T-helper 1 cell (primary cell): ENCODE measurements around the gene SPAG5.
A peak's percentile ranks its signal among the peaks of the same experiment; 100 is the strongest.
"Not testable (repeated sequence)": the region's sequence is repeated elsewhere in the genome, so short reads cannot be mapped to it uniquely, and the experiment has no call there.

ENCODE experiments used
- DNase-seq, 5 donors: peaks; one replicate each; pipeline ENCODE4 v3.0.0-alpha.2; 2012 to 2020

The SPAG5 gene

DNA sequence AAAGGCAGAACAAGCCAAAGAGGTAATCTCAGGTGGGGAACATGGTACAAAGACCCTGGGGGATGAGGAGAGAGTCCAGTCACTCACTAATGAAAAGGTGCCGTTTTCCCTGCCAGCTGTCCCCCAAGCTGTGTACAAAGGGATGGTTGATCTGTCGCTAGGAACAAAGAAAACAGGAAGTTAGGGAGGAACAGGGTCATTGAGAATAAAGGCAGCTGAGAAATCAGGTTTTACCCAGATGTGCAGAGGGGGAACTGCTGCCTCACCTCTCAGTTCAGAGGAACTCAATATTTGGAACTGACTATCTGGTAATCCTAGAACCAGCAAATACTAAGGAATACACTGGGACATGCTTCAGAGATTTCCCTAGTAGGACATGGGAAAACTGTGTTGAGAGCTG is 13.7 kb upstream of the SPAG5 start:
- DNase-seq: no peak

DNA sequence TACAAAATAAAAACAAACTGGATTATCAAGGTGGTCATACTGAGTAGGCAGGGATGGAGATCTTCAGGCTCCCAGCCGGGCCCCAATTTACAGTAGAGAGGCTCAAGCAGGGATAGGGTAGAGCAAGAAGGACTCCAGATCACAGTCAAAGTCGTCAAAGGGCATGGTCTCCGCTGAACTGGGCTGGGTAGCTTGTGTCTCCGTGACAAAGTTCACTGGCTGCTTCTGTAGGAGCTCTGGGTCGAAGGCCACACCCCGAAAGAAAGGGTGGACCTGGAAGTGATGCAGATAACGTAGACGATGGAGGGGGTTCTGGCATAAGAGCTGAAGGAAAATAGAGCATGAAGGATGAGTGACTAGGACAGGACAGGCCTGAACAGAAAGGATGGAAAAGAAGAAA is 11.6 kb upstream of the SPAG5 start:
- no peak for DNase-seq

DNA sequence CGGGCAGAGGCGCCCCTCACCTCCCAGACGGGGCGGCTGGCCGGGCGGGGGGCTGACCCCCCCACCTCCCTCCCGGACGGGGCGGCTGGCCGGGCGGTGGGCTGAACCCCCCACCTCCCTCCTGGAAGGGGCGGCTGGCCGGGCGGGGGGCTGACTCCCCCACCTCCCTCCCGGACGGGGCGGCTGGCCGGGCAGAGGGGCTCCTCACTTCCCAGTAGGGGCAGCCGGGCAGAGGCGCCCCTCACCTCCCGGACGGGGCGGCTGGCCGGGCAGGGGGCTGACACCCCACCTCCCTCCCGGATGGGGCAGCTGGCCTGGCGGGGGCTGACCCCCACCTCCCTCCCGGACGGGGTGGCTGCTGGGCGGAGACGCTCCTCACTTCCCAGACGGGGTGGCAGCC is 5.2 kb upstream of the SPAG5 start:
- DNase-seq: not testable (repeated sequence)

DNA sequence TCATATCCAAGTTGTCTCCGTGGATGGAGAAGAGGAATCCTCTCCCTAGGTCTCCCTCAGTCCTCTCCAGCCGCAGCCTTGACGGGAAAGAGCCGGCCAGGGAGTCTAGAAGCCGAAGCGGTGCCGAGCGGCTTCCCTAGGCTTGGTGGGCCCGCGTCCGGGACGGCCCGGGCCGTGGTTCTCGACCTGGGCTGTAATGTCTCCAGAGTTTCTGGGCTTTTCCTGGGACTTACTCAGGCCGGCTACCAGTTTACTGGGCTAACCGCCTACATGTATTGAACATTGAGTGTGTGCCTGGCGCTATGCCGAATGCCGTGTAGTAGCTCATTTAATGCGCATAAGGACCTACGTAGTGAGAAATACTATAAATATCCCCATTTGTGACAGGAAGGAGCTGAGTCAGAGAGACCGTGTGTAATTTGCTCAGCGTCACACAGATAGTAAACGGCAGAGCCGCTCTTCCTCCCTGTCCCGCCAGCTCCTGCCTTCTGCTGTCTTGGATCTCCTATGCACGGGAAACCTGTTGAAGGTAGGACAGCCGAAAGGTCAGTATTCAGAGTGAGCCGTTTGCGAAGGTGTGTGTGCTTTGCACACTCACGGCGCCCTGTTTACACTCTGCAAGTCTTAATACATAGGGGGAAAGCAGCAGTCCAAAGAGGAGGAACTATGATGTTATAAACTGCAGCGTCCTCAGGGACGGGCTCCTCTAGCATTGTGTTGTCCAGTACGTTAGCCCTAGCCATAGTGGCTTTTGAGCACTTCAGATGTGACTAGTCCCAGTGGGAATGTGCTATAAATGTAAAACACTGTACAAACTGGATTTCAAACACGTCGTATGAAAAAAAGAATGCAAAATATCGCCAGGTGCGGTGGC is 723 bp upstream of the SPAG5 start:
- peak; percentile 19 to 79 (median 44) for DNase-seq

DNA sequence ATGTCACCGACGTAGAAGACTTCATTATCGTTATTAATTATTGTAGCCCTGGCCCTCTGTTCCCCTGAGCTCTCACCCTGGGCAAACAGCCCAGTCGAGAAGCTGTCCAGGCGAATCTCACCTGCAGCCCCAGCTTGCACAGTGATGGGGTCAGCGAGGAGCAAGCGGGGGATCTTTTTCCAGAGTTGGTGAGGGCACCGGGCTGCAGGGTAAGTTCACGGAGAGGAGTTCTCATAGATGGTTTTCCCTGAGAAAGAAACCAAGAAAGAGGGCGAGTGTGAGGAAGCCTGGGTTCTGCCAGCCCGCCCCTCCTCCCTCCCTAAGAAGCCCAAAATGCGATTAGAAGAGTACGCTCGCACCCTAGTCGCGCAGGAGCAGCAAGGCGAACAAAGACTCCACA is 436 bp downstream of the SPAG5 start:
- DNase-seq: no peak

DNA sequence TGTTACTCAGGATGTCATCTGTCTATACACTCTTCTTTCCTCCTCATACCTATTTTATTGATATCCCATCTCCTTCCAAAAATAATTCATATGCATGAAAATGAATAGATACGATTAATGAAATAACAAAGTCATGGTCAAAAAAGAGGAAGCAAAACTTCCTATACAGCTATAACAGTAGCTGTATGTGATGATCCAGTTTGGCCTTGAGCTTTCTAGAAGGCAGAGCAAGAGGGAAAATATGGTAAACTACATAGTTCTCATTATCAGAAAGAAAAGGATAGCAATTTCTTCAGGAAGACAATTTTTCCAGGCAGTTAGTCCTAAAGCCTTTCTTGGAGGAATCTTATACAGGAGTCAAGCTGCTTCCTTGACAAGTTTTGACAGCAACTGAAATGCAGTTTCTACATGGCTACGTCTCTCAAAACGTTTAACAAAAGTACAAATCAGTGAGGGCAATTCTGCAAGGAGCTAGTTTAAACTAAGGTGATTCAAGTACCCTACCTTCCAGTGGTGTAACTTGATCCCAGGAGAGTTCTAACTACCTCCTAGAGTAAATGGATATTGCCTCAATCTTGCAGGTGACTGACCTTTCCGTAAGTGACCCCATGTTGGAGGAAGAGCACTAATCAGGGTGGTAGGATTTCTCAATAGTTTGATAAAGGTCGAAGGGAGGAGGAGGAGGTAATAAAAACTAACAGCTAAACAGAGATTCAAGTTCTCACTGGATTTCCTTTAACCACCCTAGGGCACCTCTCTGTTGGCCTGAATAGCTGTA is 1.0 kb downstream of the SPAG5 start:
- DNase-seq: no peak

DNA sequence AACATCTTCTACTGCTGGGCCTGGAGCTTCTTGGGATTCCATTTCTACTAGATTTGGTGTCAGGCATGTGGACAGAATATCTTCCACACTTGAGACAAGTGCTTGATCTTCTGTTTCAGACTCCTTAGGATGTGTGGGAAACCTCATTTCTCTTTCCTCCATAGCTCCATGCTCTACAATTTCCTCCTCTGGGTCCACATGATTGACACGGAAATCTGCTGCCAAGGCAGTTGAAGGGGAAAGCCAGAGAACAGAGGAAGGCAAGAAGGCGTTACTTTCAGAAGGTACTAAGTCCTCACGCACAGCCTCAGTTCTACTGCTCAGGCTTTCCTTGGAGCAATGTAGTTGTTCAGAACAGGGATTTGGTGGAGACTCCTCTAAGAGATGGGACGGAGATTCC is 6.6 kb downstream of the SPAG5 start:
- no peak for DNase-seq

DNA sequence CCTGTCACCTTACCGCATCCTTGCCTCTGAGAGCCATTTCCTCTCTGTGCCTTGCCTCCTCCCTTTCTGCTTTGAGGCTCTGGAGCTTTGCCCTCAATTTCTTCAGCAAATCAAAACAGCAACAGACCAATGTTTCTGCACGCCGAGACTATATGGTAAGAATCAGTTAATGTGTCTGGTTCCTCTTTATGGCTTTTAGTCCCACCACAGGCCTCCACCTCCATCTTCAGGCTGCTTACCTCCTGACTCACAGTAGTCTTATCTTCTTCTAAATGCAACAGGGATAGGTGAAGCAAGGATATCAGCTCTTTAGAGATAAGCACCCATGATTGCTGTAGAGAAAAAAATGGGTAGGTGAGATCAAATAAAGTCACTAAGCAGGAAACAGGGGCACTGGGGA is 13.0 kb downstream of the SPAG5 start:
- DNase-seq: no peak

DNA sequence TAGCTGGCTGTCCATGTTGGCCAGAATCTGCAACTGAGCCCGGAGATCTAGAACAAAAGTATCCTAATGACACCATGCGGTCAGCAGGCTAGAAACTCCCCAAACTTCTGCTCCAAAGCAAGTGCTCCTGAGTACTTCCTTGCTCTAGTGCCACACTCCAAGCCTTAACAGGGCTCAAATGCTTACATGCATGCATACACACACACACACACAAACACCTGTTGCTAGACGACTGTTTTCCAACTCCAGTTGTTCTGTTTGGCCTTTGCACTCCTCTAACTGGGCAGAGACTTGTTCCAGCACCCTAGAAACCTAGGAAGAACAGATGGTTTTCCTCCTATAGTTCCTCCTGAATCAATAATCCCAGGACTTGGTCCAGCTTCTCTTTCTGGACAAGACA is 14.4 kb downstream of the SPAG5 start:
- DNase-seq: no peak

DNA sequence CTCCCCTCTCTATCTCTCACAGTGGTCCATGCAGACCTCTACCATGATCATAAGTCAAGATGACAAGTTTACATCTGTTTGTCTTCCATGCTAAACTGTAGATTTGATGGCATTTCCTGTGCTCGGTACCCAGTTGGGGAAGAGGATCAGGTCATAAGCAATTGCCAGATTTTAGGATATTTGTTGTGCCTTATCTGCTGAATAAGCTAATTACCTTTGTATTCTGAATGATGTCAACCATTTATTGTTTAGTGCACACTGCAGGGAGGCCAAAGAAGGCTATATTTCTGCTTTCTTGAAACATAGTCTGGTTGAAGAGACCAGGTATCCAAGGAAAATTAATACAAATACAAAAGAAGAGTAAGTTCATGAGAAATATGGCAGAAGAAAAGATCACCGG is 16.3 kb downstream of the SPAG5 start:
- DNase-seq: no peak

DNA sequence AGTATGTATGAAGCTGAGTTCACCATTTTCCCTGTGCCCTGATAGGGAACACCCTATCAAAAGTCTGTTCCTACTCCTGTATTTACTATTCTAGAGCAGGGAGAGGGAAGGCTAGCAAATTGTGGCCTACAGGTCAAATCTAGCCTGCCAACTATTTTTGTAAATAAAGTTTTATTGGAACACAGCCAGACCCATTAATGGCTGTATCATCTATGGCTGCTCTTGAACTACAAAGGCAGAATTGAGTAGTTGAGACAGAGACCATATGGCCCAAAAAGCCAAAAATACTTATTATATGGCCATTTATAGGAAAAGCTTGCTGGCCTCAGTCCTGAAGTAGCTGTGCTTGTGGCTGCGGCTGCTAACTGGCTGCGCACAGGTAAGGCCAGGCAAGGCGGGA is 17.9 kb downstream of the SPAG5 start:
- DNase-seq: no peak

DNA sequence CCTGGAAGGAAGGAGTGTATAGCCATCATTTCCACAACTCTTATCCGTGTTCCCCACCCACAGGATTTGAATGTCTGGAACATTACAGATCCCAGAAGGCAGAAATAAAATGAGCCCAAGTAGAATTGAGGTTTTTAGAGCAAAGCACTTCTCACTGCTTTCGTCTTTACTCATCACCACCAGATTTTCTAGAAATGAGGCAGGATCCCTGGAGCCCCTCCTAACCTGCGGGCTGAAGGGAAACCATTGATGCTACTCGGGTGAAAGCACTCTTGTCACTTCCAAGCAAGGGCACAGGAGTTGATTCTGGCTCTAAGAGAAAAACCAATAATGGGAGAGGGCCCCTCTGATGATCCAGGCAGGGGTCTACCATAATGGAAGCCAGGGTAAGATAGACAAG is 19.3 kb downstream of the SPAG5 start:
- DNase-seq: peak in 1 of 5 donors; percentile 72

DNA sequence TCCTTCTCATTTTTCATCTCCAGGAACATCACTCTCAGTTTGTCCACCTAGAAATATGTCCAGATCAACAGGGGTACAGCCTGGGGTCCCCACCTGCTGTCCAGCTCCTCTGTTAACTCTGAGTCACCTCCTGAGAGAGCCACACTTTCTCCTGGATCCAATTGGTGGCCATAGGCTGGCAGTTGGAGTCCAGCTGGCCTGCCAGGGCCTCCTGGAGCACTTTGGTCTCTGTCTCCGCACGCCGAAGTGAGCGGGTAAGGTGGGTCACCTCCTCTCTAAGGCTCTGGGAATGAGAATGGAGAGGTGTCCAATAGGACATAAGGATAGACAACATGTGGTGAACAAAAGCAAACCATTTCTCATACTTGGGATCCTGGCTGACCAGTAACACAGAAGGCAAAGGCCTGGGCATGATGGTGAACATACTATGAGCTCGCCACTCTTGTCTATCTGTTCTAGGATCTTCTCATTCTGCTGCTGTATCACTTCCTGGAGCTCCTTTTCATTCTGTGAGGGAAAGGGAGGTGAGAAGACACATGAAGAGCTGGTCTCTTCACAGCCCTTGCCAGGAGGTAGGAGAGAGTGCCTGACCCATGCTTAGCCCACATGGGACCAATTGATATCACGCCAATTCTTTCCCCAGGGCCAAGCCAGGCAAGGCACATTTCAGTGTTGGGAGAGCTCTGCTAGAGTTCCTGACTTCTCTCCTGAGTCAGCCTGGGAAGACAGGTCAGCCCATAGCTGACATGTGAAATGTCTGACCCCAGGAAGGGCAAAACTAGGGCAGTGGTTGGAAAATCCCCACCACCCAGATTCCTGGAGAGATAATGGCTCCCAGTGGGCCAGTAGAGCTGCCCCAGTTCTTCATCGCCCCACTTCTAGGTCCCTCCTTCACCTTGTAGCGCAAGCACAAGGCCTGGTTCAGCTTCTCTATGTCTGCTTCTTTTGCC is 20.3 kb downstream of the SPAG5 start:
- no peak for DNase-seq

DNA sequence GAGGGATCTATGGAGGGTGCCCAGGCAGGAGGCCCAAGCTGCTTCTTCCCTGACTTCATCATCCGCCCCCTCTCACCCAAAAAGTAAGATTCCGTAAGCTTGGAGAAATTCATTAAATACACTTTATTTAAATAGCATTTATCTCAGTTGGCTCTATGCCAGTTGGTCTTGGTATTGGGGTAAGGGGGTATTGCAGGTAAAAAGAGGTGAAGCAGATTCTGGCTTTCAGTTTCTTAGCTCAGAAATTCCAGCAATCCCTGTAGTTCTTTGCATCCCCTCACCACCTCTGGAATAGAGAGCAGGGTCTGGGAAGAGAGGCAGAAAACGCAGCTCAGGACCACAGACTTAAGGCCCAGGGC is 21.4 kb downstream of the SPAG5 start:
- no peak for DNase-seq

DNA sequence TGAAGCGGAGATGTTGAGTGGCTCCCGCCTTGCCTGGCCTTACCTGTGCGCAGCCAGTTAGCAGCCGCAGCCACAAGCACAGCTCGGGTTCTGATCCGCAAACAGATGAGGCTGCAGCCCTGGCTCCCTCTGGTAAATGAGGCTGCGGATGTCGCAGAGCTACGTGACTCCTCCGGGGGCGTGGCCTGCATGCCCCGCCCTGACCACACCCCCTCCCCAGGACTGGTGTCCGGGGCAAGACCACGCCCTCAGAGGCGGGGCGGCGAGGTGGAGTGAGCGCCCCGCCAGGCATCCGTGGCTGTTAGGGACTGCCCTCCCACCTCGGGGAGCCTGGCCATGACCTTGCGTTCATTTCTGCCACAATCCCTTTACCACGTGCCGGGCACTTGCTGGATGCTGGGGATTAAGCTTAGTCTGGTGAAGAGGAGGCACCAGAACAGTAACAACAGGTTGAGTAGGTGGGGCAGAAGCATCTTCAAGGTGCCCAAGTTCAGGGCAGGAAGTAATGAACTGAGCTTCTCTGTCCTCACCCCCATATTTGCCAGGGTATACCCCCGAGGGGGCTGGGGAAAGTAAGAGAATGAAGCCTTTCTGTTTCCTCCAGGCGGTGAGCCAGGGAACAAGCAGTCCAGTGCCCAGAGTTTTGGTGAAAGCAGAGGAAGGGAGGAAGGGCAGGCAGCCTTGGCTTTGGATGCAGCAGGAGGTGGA is 21.9 kb downstream of the SPAG5 start, which contains the start of gene ALDOC:
Gene ALDOC, minus strand, starts transcription at position 138 of the 708 bp plus-strand sequence. CDS start 1,363 bp downstream, outside the sequence.
- DNase-seq: peak; percentile 96 to 98 (median 98)

DNA sequence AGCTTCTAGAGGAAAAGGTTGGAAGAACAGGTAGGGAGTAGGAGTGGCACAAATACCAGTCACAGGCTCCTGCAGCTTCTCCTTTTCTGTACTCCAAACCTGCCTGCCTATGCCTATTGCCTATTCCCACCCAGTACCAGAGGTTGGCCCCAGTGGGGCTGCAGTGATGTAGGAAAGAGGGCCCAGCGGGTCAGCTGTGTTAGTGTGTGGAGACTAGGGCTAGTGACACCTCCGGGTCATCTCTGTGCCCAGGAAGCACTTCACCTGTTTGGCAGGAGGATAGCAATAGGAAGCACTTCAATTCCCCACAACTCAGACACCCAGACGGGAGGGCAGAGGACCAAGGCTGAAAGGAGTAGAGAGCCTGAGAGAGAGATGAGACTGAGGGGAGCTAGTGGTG is 22.8 kb downstream of the SPAG5 start:
- not testable (repeated sequence) for DNase-seq

DNA sequence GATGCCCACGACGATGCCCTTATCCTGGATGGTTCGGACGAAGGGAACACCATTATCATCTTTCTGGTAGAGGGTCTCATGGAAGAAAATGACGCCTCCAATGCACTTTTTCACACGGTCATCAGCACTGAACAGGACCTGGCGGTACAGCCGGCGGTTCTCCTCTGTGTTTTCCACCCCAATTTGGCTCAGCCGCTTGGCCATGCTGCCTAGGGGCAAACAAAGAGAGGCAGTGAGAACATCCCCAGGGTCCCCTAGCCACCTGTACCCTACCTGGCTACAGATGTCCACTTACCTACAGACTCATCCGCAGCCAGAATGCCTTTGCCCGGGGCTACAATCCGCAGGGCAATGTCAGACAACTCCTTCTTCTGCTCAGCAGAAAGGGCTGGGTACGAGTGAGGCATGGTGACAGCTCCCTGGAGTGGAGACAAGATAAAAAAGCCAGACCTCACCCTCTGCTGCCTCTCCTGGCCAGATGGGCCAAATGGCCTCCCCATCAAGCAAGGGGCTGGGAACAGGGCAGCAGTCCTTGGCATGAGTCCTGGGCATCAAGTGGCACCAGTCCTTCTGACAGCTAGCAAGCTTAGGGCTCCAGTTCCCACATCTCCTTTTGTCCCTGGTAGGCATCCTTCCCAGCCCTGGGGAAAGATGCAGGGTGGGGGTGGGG is 23.6 kb downstream of the SPAG5 start:
- no peak for DNase-seq

DNA sequence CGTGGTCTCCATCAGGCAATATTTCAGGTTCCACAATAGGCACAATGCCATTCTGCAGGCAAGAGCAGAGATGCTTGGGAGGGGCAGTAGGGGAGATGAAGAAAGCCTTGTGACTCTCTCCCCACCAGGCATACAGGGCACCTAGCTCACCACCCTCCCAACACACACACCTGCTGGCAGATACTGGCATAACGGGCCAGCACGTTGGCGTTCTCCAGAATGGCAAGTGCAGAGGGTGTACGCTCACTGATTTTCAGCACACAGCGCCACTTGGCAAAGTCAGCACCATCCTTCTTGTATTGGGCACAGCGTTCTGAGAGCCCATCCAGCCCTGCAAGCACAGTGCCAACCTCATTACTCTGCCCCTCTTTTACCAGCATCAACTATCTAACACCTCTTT is 24.3 kb downstream of the SPAG5 start:
- DNase-seq: no peak

DNA sequence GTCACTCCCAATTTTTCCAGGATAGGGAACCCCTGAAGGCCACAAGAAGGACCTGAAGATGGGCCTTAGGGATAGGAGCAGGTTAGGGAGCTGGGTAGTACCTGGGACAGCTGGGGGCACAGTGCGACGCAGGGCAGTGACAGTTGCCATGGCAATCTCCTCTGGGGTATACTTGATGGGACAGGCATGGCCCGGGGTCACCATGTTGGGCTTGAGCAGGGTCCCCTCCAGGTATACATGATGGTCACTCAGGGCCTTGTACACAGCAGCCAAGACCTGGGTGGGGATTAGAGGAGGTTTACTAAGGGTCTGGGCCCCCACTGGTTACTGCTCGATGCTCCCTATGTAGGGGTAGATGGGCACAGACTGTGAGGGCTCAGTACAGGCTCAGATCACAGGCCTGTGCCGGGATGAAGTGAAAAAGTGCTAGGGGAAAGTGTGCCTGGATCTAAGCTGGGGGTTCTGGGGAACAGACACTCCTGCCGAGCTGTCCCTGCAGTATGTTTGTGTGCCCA is 24.8 kb downstream of the SPAG5 start:
- DNase-seq: no peak

DNA sequence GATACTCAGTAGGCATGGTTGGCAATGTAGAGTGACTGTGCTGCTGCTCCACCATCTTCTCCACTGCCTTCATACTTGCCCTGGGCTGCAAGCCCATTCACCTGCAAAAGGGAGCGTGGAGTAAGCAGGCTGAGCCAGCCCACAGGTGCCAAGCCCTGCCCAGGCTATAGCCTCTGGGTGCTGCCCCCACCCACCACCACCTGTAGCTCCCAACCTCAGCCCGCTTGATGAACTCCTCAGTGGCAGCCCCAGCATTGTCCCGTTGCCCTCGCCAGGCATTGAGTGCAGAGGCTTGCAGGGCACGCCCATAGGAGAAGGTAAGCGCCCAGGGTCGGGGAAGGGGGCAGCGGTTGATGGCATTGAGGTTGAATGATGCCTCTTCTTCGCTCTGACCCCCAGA is 25.3 kb downstream of the SPAG5 start:
- no peak for DNase-seq

DNA sequence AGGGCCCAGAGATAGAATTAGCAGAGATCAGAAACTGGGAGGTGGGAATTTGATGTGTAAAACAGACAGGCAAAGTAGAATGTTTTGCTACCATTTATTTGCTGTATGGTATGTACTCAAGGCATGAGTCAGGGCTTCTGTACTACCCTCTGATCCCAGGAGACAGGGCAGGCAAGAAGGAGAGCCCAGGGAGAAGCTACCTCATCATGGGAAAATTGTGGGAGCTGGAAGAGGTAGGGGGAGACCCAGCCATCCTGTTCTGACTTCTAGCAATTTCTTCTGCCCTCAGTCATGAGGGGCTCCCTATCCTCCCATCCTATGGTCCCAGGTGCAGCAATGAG is 25.8 kb downstream of the SPAG5 start:
- no peak for DNase-seq
